K562 (cell line): Measurements from ENCODE around the gene SEMA6C. TPM values are rescaled to one million over a fixed set of nuclear protein-coding genes. Genes with fewer than 3 reads are reported as not detected.
A peak's percentile ranks its signal among the peaks of the same experiment; 100 is the strongest.

Experiments used
- CC2D1A ChIP-seq: fragments of 450-650 bp; IDR thresholded peaks from 2 replicates; pipeline ENCODE4 v1.6.1; 2017; ENCODE audit warnings: mild to moderate bottlenecking
- FOSL1 ChIP-seq: fragments of 200-800 bp; sonication (Bioruptor generic); conservative IDR thresholded peaks from 2 replicates; pipeline ENCODE4 v1.6.1; 2016; ENCODE audit warnings: missing genetic modification characterization, missing compliant biosample characterization
- FUS ChIP-seq: fragments of 200-400 bp; formaldehyde crosslinking; optimal IDR thresholded peaks from 2 replicates; pipeline ENCODE3; 2017; ENCODE audit warnings: low read depth, low read length
- GATAD2B ChIP-seq: fragments of 450-650 bp; IDR thresholded peaks from 2 replicates; pipeline ENCODE4 v1.6.1; 2017; ENCODE audit warnings: mild to moderate bottlenecking, borderline replicate concordance
- GTF2F1 ChIP-seq: IDR thresholded peaks from 2 replicates; pipeline ENCODE4 v1.6.1; 2011; ENCODE audit warnings: low read depth, low read length, improper control_type of control experiment
- KAT8 ChIP-seq: fragments of 450-650 bp; IDR thresholded peaks from 2 replicates; pipeline ENCODE4 v1.6.1; 2016; ENCODE audit warnings: low read depth, mild to moderate bottlenecking
- MGA ChIP-seq: fragments of 450-650 bp; IDR thresholded peaks from 2 replicates; pipeline ENCODE4 v1.6.1; 2016; ENCODE audit warnings: mild to moderate bottlenecking, moderate library complexity
- ZNF407 ChIP-seq: fragments of 450-650 bp; IDR thresholded peaks from 2 replicates; pipeline ENCODE4 v1.6.1; 2016; ENCODE audit warnings: low read depth
- polyA plus RNA-seq, 8 experiments: library from polyadenylated mRNA; depleted of rRNA in 4 of 8; stranded (reverse) in 5 of 8; unstranded in 3 of 8; fragments of >200 nt; fragmentation: Nextera tagmentation in 2 of 8; fragmentation: Illumina TruSeq in 1 of 8; extraction: Ambion mirVana in 2 of 8; extraction: Trizol in 1 of 8; gene quantifications; 2 replicates each; pipeline versions ENCODE4 v1.2.1 to v1.2.3, GENCODE V29; 2011 to 2014; ENCODE audit warnings: inconsistent platforms in 1 of 8, missing spikeins in 1 of 8
- total RNA-seq, 7 experiments: library from RNA; depleted of rRNA in 6 of 7; stranded (reverse); fragments of >200 nt in 6 of 7; fragmentation: Illumina TruSeq in 2 of 7; extraction: Trizol in 2 of 7; gene quantifications; 2 replicates each; pipeline versions ENCODE4 v1.2.1 to v1.2.3, GENCODE V29; 2011 to 2021; ENCODE audit warnings: low replicate concordance in 1 of 7

The SEMA6C gene
- total and polyA plus RNA-seq, 9 of the 15 experiments (the other 6 are each of a cell fraction or from before 2014, with no cell fraction given) = 0.03 to 4.6 (median 0.95) TPM

- TF ChIP-seq MGA = no peak
- TF ChIP-seq FUS = no peak
- peak; percentile 53; the same call in 1 of the 2 replicates for TF ChIP-seq FOSL1 (tag)
- TF ChIP-seq CC2D1A = no peak
- peak; percentile 100 for TF ChIP-seq ZNF407
- no peak for TF ChIP-seq GTF2F1
- TF ChIP-seq KAT8 = no peak
- peak; percentile 62 for TF ChIP-seq GATAD2B
These were observed 19.5 kb upstream of the SEMA6C start, which contains the start of the genes LYSMD1 and SCNM1 (continued) for GRCh38 chr1:151165738-151166504.
